ENCODE data around the gene NLRP10.

The NLRP10 gene

GRCh38 chr11:7974668-7975067 lies 9.4 kb upstream of the NLRP10 start:
- in situ Hi-C loops (cut with MboI; ENCODE audit: low sequenced_read_pairs) = no loop called here

GRCh38 chr11:7973011-7973410 lies 7.8 kb upstream of the NLRP10 start:
- in situ Hi-C loops (cut with MboI; ENCODE audit: low sequenced_read_pairs) = no loop called here

- in situ Hi-C loops (cut with MboI; ENCODE audit: low sequenced_read_pairs) = no loop called here
Measured at GRCh38 chr11:7971846-7972245, 6.6 kb upstream of the NLRP10 start.

GRCh38 chr11:7969756-7970646 lies 4.8 kb upstream of the NLRP10 start:
- in situ Hi-C loops (cut with MboI; ENCODE audit: low sequenced_read_pairs) = no loop called here

GRCh38 chr11:7968686-7969085 lies 3.4 kb upstream of the NLRP10 start:
- in situ Hi-C loops (cut with MboI; ENCODE audit: low sequenced_read_pairs) = no loop called here

- in situ Hi-C loops (cut with MboI; ENCODE audit: low sequenced_read_pairs) = no loop called here
Measured at GRCh38 chr11:7967826-7968225, 2.6 kb upstream of the NLRP10 start.

- in situ Hi-C loops (cut with MboI; ENCODE audit: low sequenced_read_pairs) = no loop called here
Measured at GRCh38 chr11:7967097-7967496, 1.9 kb upstream of the NLRP10 start.

- in situ Hi-C loops (cut with MboI; ENCODE audit: low sequenced_read_pairs) = no loop called here
Measured at GRCh38 chr11:7964873-7965272, 374 bp downstream of the NLRP10 start.

GRCh38 chr11:7964261-7964660 lies 986 bp downstream of the NLRP10 start:
- in situ Hi-C loops (cut with MboI; ENCODE audit: low sequenced_read_pairs) = no loop called here

- in situ Hi-C loops (cut with MboI; ENCODE audit: low sequenced_read_pairs) = no loop called here
Measured at GRCh38 chr11:7955191-7955590, 10.1 kb downstream of the NLRP10 start.

- in situ Hi-C loops (cut with MboI; ENCODE audit: low sequenced_read_pairs) = no loop called here
Measured at GRCh38 chr11:7949934-7950333, 15.3 kb downstream of the NLRP10 start.

- in situ Hi-C loops (cut with MboI; ENCODE audit: low sequenced_read_pairs) = no loop called here
Measured at GRCh38 chr11:7944123-7944522, 21.1 kb downstream of the NLRP10 start.

GRCh38 chr11:7941608-7942007 lies 23.6 kb downstream of the NLRP10 start, which contains the start of gene OR10A3:
Gene OR10A3, minus strand, starts transcription at chr11:7941708. Its CDS starts 2,188 bp downstream, at chr11:7939520.
- in situ Hi-C loops (cut with MboI; ENCODE audit: low sequenced_read_pairs) = no loop called here

- in situ Hi-C loops (cut with MboI; ENCODE audit: low sequenced_read_pairs) = no loop called here
Measured at GRCh38 chr11:7941146-7941545, 24.1 kb downstream of the NLRP10 start.

- in situ Hi-C loops (cut with MboI; ENCODE audit: low sequenced_read_pairs) = no loop called here
Measured at GRCh38 chr11:7936615-7937014, 28.6 kb downstream of the NLRP10 start.

- in situ Hi-C loops (cut with MboI; ENCODE audit: low sequenced_read_pairs) = no loop called here
Measured at GRCh38 chr11:7931168-7931567, 34.1 kb downstream of the NLRP10 start, which contains the start of gene OR10A6. Gene OR10A6, minus strand, starts transcription at chr11:7931268. Its CDS starts 2,606 bp downstream, at chr11:7928662.

- in situ Hi-C loops (cut with MboI; ENCODE audit: low sequenced_read_pairs) = no loop called here
Measured at GRCh38 chr11:7927635-7928034, 37.6 kb downstream of the NLRP10 start.

- in situ Hi-C loops (cut with MboI; ENCODE audit: low sequenced_read_pairs) = no loop called here
Measured at GRCh38 chr11:7924536-7924935, 40.7 kb downstream of the NLRP10 start.

- in situ Hi-C loops (cut with MboI; ENCODE audit: low sequenced_read_pairs) = no loop called here
Measured at GRCh38 chr11:7918141-7918540, 47.1 kb downstream of the NLRP10 start.

Measured in HL-60/S4 treated with phorbol 12-myristate 13-acetate at 8.2 ng/mL for 4 days and 3 days (cell line).